ENCODE measurements around the gene SYT11.

The SYT11 gene

GRCh38 chr1:155934097-155934935 is 74.9 kb downstream of the SYT11 start, which contains the start of gene KHDC4 (continued):
- TF ChIP-seq PBX3 (CRISPR knock-in tag; IDR thresholded peaks at IDR 0.05), result peak; percentile 88; the same call in 1 of the 2 replicates
- TF ChIP-seq ZNF704 (tag by site-specific recombination; IDR thresholded peaks at IDR 0.05), result no peak
- peak; percentile 82; the same call in 1 of the 2 replicates for TF ChIP-seq KLF16 (tag by site-specific recombination; IDR thresholded peaks at IDR 0.05)
- no peak for TF ChIP-seq ZNF645 (tag by site-specific recombination; IDR thresholded peaks at IDR 0.05)
- no peak for TF ChIP-seq ZNF175 (tag by site-specific recombination; IDR thresholded peaks at IDR 0.05)
- no peak for TF ChIP-seq HOXA7 (CRISPR knock-in tag; IDR thresholded peaks at IDR 0.05; ENCODE audit: borderline replicate concordance)
- TF ChIP-seq GLIS1 (tag by site-specific recombination; IDR thresholded peaks at IDR 0.05), result peak; percentile 72
- peak; percentile 100 for TF ChIP-seq ZNF580 (tag by site-specific recombination; IDR thresholded peaks at IDR 0.05)
- peak; percentile 88 for TF ChIP-seq YY2 (tag by site-specific recombination; IDR thresholded peaks at IDR 0.05)
- peak; percentile 50; the same call in 1 of the 2 replicates for TF ChIP-seq ZBTB8A (tag by site-specific recombination; IDR thresholded peaks at IDR 0.05)
- no peak for TF ChIP-seq ZNF488 (tag by site-specific recombination; IDR thresholded peaks at IDR 0.05)
- no peak for TF ChIP-seq ZNF404 (tag by site-specific recombination; IDR thresholded peaks at IDR 0.05)
- no peak for TF ChIP-seq ZNF148 (tag by site-specific recombination; IDR thresholded peaks at IDR 0.05; ENCODE audit: borderline replicate concordance)
- no peak for TF ChIP-seq ZNF785 (tag by site-specific recombination; IDR thresholded peaks at IDR 0.05)
- no peak for TF ChIP-seq ZNF423 (tag by site-specific recombination; IDR thresholded peaks at IDR 0.05)
- no peak for TF ChIP-seq ZFP37 (tag by site-specific recombination; IDR thresholded peaks at IDR 0.05)
- peak; percentile 70; the same call in 1 of the 2 replicates for TF ChIP-seq ZSCAN5A (tag by site-specific recombination; IDR thresholded peaks at IDR 0.05)
- TF ChIP-seq BCL11A (tag by site-specific recombination; IDR thresholded peaks at IDR 0.05; ENCODE audit: low read depth), result peak; percentile 45; the same call in 1 of the 2 replicates
- TF ChIP-seq ZNF639 (tag by site-specific recombination; IDR thresholded peaks at IDR 0.05), result peak; percentile 59
- TF ChIP-seq ZNF341 (tag by site-specific recombination; IDR thresholded peaks at IDR 0.05; ENCODE audit: low read depth), result peak; percentile 72
- TF ChIP-seq PRDM10 (tag by site-specific recombination; IDR thresholded peaks at IDR 0.05), result 0 out of 2 replicates have a peak, but pooled peaks have one; percentile 17
- no peak for TF ChIP-seq ZNF112 (tag by site-specific recombination; IDR thresholded peaks at IDR 0.05)
- no peak for TF ChIP-seq MYNN (tag by site-specific recombination; IDR thresholded peaks at IDR 0.05; ENCODE audit: borderline replicate concordance)
- peak; percentile 83 for TF ChIP-seq ZNF335 (tag by site-specific recombination; conservative IDR thresholded peaks at IDR 0.05)
- TF ChIP-seq ZNF701 (tag by site-specific recombination; IDR thresholded peaks at IDR 0.05), result no peak

All from HEK293 (cell line).